Keratinocyte (primary cell): ENCODE results near the gene LHFPL2. TPM values are rescaled to one million over a fixed set of nuclear protein-coding genes. Genes with fewer than 3 reads are reported as not detected.

ENCODE experiments used
- DNase-seq: peaks from one replicate; pipeline ENCODE4 v3.0.0-alpha.2; 2011; ENCODE audit warnings: low read depth, missing footprints, low spot score
- FAIRE-seq: peaks from 2 replicates; lab custom pipeline; 2011; peaks lifted over from hg19 to GRCh38; lab: Jason Lieb, UNC
- H2AFZ ChIP-seq: 2 replicates; pipeline ENCODE4 v1.6.0; 2012; ENCODE audit warnings: low read length, control low read depth, inconsistent platforms; ENCODE audit not compliant: control insufficient read depth
- H3K27ac ChIP-seq: 2 replicates; pipeline ENCODE4 v1.5.1; 2011; ENCODE audit warnings: low read length; ENCODE audit not compliant: control insufficient read depth, insufficient read depth
- H3K27me3 ChIP-seq: 3 replicates; pipeline ENCODE4 v1.6.0; 2011; ENCODE audit warnings: low read length; ENCODE audit not compliant: control insufficient read depth, insufficient read depth; ENCODE audit errors: extremely low read depth
- H3K36me3 ChIP-seq, 2 experiments: 2 replicates in 1 of 2; 3 replicates in 1 of 2; pipeline ENCODE4 v1.5.1; 2011; ENCODE audit warnings: low read length in 2 of 2, mild to moderate bottlenecking in 1 of 2; ENCODE audit not compliant: control insufficient read depth in 2 of 2, insufficient read depth in 2 of 2; ENCODE audit errors: extremely low read depth in 1 of 2
- H3K4me1 ChIP-seq: 3 replicates; pipeline ENCODE4 v1.5.1; 2011; ENCODE audit warnings: low read length; ENCODE audit not compliant: control insufficient read depth, insufficient read depth; ENCODE audit errors: extremely low read depth
- H3K4me2 ChIP-seq: 3 replicates; pipeline ENCODE4 v1.6.0; 2011; ENCODE audit warnings: low read depth, low read length; ENCODE audit not compliant: control insufficient read depth, insufficient read depth; ENCODE audit errors: extremely low read depth
- H3K4me3 ChIP-seq, 3 experiments: fragments of 200-600 bp in 1 of 3; sonication (generic) in 1 of 3; 2 replicates in 2 of 3; 3 replicates in 1 of 3; pipeline ENCODE4 v1.5.1; 2011 to 2016; ENCODE audit warnings: low read length in 3 of 3, mild to moderate bottlenecking in 3 of 3, control low read depth in 2 of 3, inconsistent platforms in 1 of 3, low read depth in 1 of 3, mixed read lengths in 1 of 3, mixed run types in 1 of 3, moderate library complexity in 1 of 3; ENCODE audit not compliant: control insufficient read depth in 2 of 3, insufficient read depth in 2 of 3; ENCODE audit errors: extremely low read depth in 1 of 3
- H3K79me2 ChIP-seq: 2 replicates; pipeline ENCODE4 v1.6.0; 2012; ENCODE audit warnings: low read length; ENCODE audit not compliant: control insufficient read depth, insufficient read depth
- H3K9ac ChIP-seq: 3 replicates; pipeline ENCODE4 v1.6.0; 2011; ENCODE audit warnings: low read length; ENCODE audit not compliant: control insufficient read depth, insufficient read depth; ENCODE audit errors: extremely low read depth
- H3K9me1 ChIP-seq: 3 replicates; pipeline ENCODE4 v1.6.0; 2011; ENCODE audit warnings: low read length; ENCODE audit not compliant: control insufficient read depth, insufficient read depth; ENCODE audit errors: extremely low read depth
- H3K9me3 ChIP-seq: 2 replicates; pipeline ENCODE4 v1.5.1; 2012; ENCODE audit warnings: low read depth, low read length; ENCODE audit not compliant: control insufficient read depth
- H4K20me1 ChIP-seq: 3 replicates; pipeline ENCODE4 v1.6.0; 2011; ENCODE audit warnings: low read length; ENCODE audit not compliant: control insufficient read depth, insufficient read depth; ENCODE audit errors: extremely low read depth
- EZH2 ChIP-seq: IDR thresholded peaks from one replicate; pipeline ENCODE4 v1.6.1; 2012; ENCODE audit warnings: inconsistent platforms, mild to moderate bottlenecking, low read length, moderate library complexity
- dilution Hi-C: fragments of 300-500 bp; cut with MboI; formaldehyde crosslinking; loops from one replicate; pipeline ENCODE4 v1.7.0; 2020; ENCODE audit warnings: low sequenced_read_pairs; ENCODE audit not compliant: extremely low pct_ligation_motif_present
- polyA plus RNA-seq, 5 experiments: library from polyadenylated mRNA; depleted of rRNA in 3 of 5; stranded (reverse) in 3 of 5; stranded (forward) in 1 of 5; unstranded in 1 of 5; fragments of >200 nt; gene quantifications; 1 replicate in 1 of 5; 2 replicates in 3 of 5; 3 replicates in 1 of 5; pipeline versions ENCODE4 v1.2.1 to v1.2.3, GENCODE V29; 2011 to 2012; ENCODE audit warnings: missing spikeins in 2 of 5, low read depth in 1 of 5, low replicate concordance in 1 of 5
- TF ChIP-seq, protein P1 (sequence below), 3 experiments: IDR thresholded peaks in 1 of 3; conservative IDR thresholded peaks in 1 of 3; optimal IDR thresholded peaks in 1 of 3; 2 replicates in 2 of 3; 3 replicates in 1 of 3; pipeline versions ENCODE3 to v1.5.1; 2011; ENCODE audit warnings: low read length in 3 of 3, mild to moderate bottlenecking in 3 of 3, moderate library complexity in 2 of 3, control low read depth in 1 of 3, inconsistent platforms in 1 of 3; ENCODE audit not compliant: insufficient read depth in 2 of 3; ENCODE audit errors: extremely low read depth in 1 of 3

Gene LHFPL2
- polyA plus RNA-seq, 1 donor (not counting 4 experiments of a cell fraction or from before 2014, with no cell fraction given), result 11.4 TPM

DNA sequence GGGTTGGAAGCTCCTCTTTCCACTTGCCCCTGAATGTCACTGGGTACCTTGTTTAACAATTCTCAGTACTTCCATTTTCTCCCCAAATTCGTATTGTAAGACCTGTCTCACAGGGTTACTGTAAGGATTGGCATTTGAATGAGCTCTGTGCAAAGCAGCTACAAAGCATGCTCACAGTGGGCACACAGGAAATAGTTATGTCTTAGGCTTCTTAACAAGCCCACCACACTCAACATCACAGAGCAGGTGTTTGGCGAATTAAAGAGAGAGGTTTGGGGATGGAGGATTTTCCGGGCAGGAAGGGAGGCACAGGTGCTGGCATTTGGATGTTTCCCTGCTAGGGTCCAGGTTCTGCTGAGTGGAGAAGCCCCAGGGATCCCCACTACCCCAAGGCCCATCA lies 17.0 kb upstream of the LHFPL2 start:
- H3K9me1 ChIP-seq, result no peaks in the 10 kb centered on the region
- H3K9me3 ChIP-seq, result no peaks in the 10 kb centered on the region
- no peak for TF ChIP-seq EZH2
- FAIRE-seq (no peak), DNase-seq (no peak)
- H4K20me1 ChIP-seq, result no peaks in the 10 kb centered on the region
- dilution Hi-C loops, result no loop called here
- H3K27me3 ChIP-seq, result no peaks in the 10 kb centered on the region
- no peak overlapping the region for H3K4me2 ChIP-seq
- H3K4me1 ChIP-seq, result no peaks in the 10 kb centered on the region
- H3K79me2 ChIP-seq, result no peaks in the 10 kb centered on the region
- H2AFZ ChIP-seq, result no peak overlapping the region
- H3K27ac ChIP-seq, result no peak overlapping the region
- H3K36me3 ChIP-seq, result no peaks in the 10 kb centered on the region
- no peak overlapping the region for H3K9ac ChIP-seq
- H3K4me3 ChIP-seq, result no peak overlapping the region

DNA sequence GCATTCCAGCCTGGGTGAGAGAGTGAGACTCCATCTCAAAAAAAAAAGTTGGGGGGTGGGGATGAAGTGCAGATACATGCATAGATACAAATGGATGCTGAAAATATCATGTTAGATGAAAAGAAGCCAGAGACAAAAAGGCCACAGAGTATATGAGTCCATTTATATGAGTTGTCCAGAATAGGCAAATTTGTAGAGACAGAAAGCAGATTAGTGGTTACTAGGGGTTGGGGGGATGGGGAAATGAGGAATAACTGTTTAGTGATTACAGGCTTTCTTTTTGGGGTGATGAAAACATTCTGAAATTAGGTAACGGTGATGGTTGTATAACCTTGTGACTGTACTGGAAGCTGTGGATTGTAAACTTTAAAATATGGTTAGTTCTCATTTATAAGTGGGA lies 13.8 kb upstream of the LHFPL2 start:
- no peak overlapping the region for H3K27ac ChIP-seq
- FAIRE-seq (no peak), DNase-seq (no peak)
- no peak overlapping the region for H3K4me3 ChIP-seq
- no peaks in the 10 kb centered on the region for H3K4me1 ChIP-seq
- no peaks in the 10 kb centered on the region for H3K9me1 ChIP-seq
- dilution Hi-C loops, result no loop called here
- no peak overlapping the region for H3K9ac ChIP-seq
- no peaks in the 10 kb centered on the region for H3K36me3 ChIP-seq
- H3K79me2 ChIP-seq, result no peaks in the 10 kb centered on the region
- no peaks in the 10 kb centered on the region for H3K9me3 ChIP-seq
- no peak for TF ChIP-seq EZH2
- TF ChIP-seq, protein P1, sequence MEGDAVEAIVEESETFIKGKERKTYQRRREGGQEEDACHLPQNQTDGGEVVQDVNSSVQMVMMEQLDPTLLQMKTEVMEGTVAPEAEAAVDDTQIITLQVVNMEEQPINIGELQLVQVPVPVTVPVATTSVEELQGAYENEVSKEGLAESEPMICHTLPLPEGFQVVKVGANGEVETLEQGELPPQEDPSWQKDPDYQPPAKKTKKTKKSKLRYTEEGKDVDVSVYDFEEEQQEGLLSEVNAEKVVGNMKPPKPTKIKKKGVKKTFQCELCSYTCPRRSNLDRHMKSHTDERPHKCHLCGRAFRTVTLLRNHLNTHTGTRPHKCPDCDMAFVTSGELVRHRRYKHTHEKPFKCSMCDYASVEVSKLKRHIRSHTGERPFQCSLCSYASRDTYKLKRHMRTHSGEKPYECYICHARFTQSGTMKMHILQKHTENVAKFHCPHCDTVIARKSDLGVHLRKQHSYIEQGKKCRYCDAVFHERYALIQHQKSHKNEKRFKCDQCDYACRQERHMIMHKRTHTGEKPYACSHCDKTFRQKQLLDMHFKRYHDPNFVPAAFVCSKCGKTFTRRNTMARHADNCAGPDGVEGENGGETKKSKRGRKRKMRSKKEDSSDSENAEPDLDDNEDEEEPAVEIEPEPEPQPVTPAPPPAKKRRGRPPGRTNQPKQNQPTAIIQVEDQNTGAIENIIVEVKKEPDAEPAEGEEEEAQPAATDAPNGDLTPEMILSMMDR (optimal IDR thresholded peaks at IDR 0.05 in 1 of 3, IDR thresholded peaks at IDR 0.05 in 1 of 3, conservative IDR thresholded peaks at IDR 0.05 in 1 of 3; ENCODE audit: extremely low read depth in 1 of 3, insufficient read depth in 2 of 3, low read length in 3 of 3), result no peak
- H3K4me2 ChIP-seq, result no peak overlapping the region
- H3K27me3 ChIP-seq, result no peaks in the 10 kb centered on the region
- no peak overlapping the region for H2AFZ ChIP-seq
- H4K20me1 ChIP-seq, result no peaks in the 10 kb centered on the region

DNA sequence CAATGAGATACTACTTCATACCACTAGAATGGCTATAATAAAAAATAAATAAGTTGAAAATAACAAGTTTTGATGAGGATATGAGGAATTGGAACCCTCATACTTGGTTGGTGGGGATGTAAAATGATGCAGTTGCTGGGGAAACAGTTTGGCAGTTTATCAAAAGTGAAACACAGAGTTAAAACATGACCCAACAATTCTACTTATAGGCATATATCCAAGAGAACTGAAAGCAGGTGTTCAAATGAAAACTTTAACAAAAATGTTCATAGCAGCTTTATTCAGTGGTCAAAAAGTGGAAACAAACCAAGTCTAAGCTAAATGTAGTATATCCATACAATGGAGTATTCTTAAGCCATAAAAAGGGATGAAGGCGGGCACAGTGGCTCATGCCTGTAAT lies 13.1 kb upstream of the LHFPL2 start:
- H3K36me3 ChIP-seq, result no peaks in the 10 kb centered on the region
- dilution Hi-C loops, result no loop called here
- TF ChIP-seq, protein P1 (optimal IDR thresholded peaks at IDR 0.05 in 1 of 3, IDR thresholded peaks at IDR 0.05 in 1 of 3, conservative IDR thresholded peaks at IDR 0.05 in 1 of 3; ENCODE audit: extremely low read depth in 1 of 3, insufficient read depth in 2 of 3, low read length in 3 of 3), result no peak
- TF ChIP-seq EZH2, result no peak

More for the DNA sequence above, 13.1 kb upstream of the LHFPL2 start:
- H3K9me1 ChIP-seq, result no peaks in the 10 kb centered on the region
- no peak overlapping the region for H3K9ac ChIP-seq
- H3K9me3 ChIP-seq, result no peaks in the 10 kb centered on the region
- no peaks in the 10 kb centered on the region for H3K4me1 ChIP-seq
- H3K27me3 ChIP-seq, result no peaks in the 10 kb centered on the region
- H3K79me2 ChIP-seq, result no peaks in the 10 kb centered on the region
- H2AFZ ChIP-seq, result no peak overlapping the region
- FAIRE-seq (no peak), DNase-seq (no peak)
- H3K4me2 ChIP-seq, result no peak overlapping the region
- H3K4me3 ChIP-seq, result no peak overlapping the region
- H4K20me1 ChIP-seq, result no peaks in the 10 kb centered on the region
- H3K27ac ChIP-seq, result no peak overlapping the region
